GM19351 (cell line): ENCODE results near the gene MTRR.

ENCODE experiments used
- ATAC-seq: cut with Tn5 transposase; IDR thresholded peaks from one replicate; pipeline ENCODE4 v1.9.1; 2021; ENCODE audit warnings: mild to moderate bottlenecking, moderate library complexity; ENCODE audit not compliant: unreplicated experiment

MTRR gene

GRCh38 chr5:7856855-7857254 is 12.1 kb upstream of the MTRR start:
- no peak for ATAC-seq

- ATAC-seq = no peak
Measured at GRCh38 chr5:7857361-7857760, 11.6 kb upstream of the MTRR start.

- ATAC-seq = no peak
Measured at GRCh38 chr5:7857926-7858632, 10.9 kb upstream of the MTRR start.

DNA sequence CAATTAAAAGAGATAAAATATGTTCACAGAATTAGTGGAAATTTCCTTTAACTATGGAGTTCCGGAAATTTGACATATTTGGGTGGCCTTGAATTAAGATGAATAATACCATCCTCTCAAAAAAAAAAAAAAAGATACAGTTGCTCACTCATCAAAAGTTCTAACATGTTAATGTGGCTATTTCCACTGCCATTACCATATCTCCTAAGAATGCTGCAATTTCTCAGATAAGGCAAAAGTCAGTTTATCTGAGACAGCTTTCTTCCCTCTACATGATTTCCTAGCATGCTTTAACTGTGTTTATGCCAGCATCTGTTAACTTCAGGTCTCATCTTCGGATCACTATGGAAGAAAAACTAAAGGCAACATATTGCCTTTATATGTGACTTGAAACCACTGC is 2.8 kb upstream of the MTRR start:
- ATAC-seq = no peak

DNA sequence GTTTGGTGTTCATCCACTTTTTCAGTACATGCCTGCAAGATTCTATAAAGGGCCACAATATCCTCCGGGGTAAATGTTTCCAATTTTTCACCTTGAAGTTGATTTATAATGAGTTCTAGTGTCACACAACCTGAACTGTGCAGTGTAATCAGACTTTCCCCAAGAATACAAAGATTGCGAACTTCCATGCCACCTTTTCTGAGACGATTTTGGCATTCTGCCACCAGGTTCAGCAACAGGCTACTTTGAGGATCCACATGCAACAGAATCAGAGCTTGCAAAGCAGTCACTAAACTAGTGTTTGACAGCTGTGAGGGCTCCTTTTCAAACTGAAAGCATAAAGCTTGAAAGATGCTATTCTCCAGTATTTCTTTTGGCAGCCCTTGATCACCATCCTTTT is 1.7 kb upstream of the MTRR start:
- ATAC-seq = no peak

DNA sequence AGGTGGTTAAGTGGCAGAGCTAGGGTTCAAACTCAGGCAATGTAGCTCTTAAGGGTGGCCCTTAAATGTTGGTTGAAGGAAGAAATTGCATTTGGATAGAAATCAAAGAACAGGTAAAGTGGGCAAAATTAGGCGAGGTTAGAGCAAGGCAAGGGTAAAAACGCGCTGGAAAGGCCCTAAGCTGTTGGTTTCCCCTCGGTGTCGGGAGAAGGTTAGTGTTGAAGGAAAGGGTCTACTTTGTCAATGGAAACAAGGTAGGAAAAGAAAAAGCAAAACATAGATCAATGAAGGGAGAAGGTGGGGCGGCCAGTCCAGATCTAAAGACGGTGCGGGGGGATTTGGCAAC is 548 bp upstream of the MTRR start:
- ATAC-seq = no peak

- peak; percentile 19 for ATAC-seq
Measured at GRCh38 chr5:7869474-7870136, 657 bp downstream of the MTRR start.

DNA sequence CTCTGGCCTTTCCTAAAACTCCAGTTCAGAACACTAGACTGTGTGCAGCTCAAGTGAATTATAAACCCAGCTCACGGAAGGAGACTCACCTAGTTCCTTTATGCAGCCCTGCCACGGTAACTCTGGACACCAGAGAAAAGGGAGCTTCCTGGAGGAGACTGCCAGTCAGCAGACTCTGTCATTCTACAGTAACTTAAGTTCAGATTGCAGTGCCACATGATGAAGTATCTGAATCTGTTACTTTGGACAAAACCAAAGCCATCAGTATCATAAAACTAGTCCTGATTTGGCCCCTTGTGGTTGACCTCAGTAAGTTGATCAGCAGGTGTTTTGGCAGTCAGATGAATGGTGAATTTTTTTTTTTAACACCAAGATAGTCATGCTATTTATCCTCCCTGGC is 2.7 kb downstream of the MTRR start:
- ATAC-seq = peak; percentile 24

DNA sequence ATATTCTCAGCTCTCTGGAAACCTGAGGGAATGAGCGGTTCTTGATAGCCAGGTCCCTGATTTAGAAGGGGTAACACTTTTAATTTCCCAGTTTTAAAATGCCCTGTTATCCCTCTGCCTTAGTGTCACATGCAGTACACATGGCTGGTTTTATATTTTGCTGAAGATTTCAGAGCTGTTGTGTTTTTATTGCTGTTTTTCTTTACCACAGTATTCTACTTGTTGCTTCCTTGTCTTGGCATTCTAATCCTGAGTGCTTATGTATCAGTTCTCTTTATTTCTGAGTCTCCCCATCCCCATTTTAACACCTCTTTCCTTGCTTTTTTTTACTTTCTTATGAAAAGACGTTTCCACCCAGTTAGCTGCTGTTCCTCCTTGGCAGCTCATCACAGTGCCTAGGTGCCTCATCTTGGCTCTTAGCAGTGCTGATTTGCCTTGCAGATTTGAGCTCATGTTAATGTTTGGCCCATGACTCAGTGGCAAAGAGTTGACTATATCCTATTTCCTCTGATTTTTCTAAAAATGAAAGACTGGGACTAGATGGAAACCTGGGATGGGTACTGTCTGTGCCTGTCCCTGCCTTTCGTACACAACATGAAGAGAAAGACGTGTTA is 3.7 kb downstream of the MTRR start:
- ATAC-seq = no peak

DNA sequence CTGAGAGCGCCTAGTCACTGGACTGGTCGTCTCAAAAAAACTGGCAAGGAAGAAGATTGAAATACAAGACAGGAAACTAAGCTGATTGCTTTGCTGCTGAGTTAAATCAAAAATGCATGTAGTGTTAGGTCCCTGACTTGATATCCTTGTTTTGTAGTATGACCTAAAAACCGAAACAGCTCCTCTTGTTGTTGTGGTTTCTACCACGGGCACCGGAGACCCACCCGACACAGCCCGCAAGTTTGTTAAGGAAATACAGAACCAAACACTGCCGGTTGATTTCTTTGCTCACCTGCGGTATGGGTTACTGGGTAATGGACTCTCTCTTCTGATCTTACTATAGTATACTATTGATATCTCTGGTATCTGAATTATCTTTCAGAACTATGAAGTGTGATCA is 4.3 kb downstream of the MTRR start:
- no peak for ATAC-seq

DNA sequence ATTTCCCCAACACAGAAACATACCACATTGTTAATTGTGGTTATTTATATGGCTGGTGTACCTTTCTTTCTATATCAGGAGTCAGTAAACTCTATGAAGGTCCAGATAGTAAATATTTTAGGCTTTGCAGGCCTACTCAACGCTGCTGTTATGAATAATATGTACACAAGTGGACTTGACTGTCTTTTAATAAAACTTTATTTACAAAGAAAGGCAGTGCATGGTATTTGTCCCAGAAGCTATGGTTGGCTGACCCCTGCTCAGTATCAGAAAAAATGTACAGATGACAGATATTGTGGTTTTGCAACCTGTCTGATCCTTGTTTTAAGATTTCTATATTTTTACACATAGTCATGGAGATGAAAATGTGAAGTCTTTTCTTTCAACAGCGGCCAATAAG is 5.7 kb downstream of the MTRR start:
- no peak for ATAC-seq

- ATAC-seq = no peak
Measured at GRCh38 chr5:7875151-7875550, 6.2 kb downstream of the MTRR start.

- peak; percentile 58 for ATAC-seq
Measured at GRCh38 chr5:7876867-7877266, 7.9 kb downstream of the MTRR start.

- ATAC-seq = no peak
Measured at GRCh38 chr5:7877851-7878250, 8.9 kb downstream of the MTRR start.

GRCh38 chr5:7878381-7878873 is 9.5 kb downstream of the MTRR start:
- ATAC-seq = peak; percentile 94

DNA sequence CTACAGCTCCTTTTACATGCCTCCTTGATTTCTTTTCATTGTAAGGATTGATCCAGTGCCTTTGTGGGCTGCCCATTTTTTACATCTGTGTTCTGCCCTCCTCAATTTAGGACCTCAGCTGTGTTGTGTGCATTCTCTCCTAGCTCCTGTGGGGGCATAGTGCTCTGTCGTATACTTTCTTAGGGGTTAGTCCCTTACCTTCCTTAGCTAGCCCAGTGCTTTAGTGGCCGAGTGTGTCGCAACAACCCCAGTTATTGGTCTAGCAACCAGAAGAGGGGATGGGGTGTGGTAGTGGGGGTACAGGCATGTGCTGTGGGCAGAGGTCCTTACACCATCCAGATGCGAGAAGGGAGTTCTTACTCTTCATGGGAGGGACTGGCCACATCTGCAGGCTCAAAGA is 12.1 kb downstream of the MTRR start:
- no peak for ATAC-seq

- no peak for ATAC-seq
Measured at GRCh38 chr5:7881816-7882215, 12.9 kb downstream of the MTRR start.

DNA sequence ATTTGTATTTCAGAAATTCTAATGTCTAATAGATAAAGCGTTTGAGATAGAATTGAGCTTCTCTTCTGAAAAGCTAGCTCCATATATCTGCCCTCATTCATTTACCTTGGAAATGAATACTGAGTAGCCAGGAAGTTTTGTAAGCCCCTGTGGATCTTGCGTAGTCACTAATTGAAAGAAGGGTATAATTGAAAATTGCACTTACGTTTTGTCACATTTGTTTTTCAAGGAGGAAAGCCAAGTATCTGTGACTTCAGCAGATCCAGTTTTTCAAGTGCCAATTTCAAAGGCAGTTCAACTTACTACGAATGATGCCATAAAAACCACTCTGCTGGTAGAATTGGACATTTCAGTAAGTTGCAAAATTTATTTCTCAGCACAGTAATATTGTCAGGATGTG is 14.0 kb downstream of the MTRR start:
- ATAC-seq = no peak

DNA sequence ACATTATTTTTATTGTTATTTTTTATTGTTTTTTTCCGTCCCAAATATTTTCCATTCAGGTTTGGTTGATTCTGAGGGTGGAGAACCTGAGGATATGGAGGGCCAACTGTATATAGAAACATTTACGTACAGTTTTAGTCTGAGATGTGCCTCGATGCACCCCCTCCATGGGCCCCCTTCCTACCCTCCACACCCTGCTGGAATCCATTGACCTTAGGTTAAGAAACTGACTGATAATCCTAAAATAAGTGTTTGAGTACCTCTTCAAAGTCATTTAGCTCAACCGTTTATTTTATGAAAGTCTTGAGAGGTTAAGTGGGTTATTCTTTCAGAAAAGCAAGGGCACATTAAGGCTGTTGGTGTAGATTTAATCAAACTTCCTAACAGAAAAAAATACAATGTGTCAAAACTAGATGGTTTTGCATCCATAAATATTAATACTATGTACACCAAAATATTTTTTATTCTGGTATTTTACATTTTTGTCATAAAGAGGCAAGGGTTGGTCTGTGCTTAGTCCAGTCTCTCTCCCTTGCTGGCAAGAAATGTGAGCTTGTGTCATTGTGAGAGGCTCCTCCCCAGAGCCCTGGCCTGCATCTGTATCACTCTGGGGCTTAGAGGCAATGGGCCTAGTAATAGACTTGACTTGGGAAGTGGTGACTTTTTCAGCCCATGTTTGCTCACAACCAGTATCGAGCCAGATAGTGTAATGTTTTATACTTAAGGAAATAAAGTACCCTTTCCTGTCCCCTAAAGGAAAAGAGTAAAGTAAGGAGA is 15.7 kb downstream of the MTRR start:
- no peak for ATAC-seq

DNA sequence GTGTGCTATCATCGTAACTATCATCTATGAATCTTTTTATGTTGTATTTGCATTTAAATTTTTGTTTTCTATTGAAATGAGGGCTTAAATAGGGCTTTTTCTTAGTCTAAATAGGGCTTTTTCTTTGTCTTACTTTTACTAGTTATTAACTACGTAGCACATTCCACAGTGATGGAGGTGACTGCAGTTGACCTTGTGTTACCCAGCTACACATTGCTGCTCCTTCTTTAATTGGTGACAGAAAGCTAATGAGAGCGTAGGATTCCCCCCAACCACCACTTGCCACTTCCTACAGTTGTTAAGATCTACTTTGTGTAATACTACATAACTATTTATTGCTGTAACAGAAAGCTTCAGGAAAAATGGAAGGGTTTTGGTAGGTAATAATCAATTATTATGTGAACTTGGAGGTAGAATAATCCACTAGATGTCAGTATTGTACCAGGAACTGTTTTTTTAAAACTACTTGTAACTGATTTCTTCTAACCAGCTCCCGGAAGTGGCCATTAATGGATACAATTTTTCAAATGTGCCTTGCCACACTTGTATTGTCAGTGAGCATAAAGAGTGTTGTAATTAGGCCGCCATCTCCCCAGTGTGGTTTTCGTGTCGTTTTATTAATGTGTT is 18.0 kb downstream of the MTRR start:
- no peak for ATAC-seq

DNA sequence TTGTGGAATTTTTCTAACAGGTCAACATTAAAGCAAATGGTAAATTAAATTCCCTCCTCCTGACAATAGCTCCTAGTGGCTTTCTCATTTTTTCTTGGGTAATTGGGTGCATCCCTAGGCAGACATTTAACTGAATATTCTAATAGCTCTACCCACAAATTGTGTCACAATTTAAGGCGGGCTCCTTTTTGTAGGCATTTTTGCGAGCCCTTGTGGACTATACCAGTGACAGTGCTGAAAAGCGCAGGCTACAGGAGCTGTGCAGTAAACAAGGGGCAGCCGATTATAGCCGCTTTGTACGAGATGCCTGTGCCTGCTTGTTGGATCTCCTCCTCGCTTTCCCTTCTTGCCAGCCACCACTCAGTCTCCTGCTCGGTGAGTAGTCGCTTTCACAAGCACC is 20.0 kb downstream of the MTRR start:
- no peak for ATAC-seq
